Upper lobe of left lung (tissue), 4 donors: ENCODE results near the gene PIRT.

Experiments used
- EP300 ChIP-seq, 4 donors: sonication (generic); formaldehyde crosslinking; IDR thresholded peaks; one replicate each; pipeline ENCODE4 v1.5.1; 2017; ENCODE audit warnings: antibody characterized with exemption in 4 of 4, control low read depth in 2 of 4
- TF ChIP-seq, protein P1 (sequence below), 6 experiments: fragments of 450-650 bp in 4 of 6; fragments of 200-600 bp in 2 of 6; sonication (generic) in 2 of 6; IDR thresholded peaks; one replicate each; pipeline ENCODE4 v1.5.1; 2016 to 2019; ENCODE audit warnings: antibody characterized with exemption in 6 of 6

- TF ChIP-seq, protein P1, sequence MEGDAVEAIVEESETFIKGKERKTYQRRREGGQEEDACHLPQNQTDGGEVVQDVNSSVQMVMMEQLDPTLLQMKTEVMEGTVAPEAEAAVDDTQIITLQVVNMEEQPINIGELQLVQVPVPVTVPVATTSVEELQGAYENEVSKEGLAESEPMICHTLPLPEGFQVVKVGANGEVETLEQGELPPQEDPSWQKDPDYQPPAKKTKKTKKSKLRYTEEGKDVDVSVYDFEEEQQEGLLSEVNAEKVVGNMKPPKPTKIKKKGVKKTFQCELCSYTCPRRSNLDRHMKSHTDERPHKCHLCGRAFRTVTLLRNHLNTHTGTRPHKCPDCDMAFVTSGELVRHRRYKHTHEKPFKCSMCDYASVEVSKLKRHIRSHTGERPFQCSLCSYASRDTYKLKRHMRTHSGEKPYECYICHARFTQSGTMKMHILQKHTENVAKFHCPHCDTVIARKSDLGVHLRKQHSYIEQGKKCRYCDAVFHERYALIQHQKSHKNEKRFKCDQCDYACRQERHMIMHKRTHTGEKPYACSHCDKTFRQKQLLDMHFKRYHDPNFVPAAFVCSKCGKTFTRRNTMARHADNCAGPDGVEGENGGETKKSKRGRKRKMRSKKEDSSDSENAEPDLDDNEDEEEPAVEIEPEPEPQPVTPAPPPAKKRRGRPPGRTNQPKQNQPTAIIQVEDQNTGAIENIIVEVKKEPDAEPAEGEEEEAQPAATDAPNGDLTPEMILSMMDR (IDR thresholded peaks at IDR 0.05), result no peak
- no peak for TF ChIP-seq EP300 (IDR thresholded peaks at IDR 0.05)
These were observed 44.1 kb upstream of the PIRT start for GRCh38 chr17:10881959-10882358.
